HepG2 (cell line): ENCODE data around the gene C13orf46. TPM values are rescaled to one million over a fixed set of nuclear protein-coding genes. Genes with fewer than 3 reads are reported as not detected.
"Not testable (repeated sequence)": the region's sequence is repeated elsewhere in the genome, so short reads cannot be mapped to it uniquely, and the experiment has no call there.

Experiments
- ATAC-seq: fragments of 200-7000 bp; cut with Tn5 transposase; 3 replicates; pipeline ENCODE4 v1.9.1; 2020; ENCODE audit warnings: mild to moderate bottlenecking, moderate library complexity
- BruUV-seq: library from RNA; stranded (reverse); fragments of 400-500 nt; replicated peaks from 2 replicates; lab custom pipeline; 2021; lab: Mats Ljungman, UMichigan
- CTCF ChIA-PET: fragments of 300-600 bp; formaldehyde crosslinking; extraction: SDS; loops from one replicate; lab custom pipeline; 2021; ENCODE audit warnings: low total read pairs, inconsistent platforms, low intra/inter-chr PET ratio; lab: Yijun Ruan, JAX
- POLR2A ChIA-PET: fragments of 350-600 bp; sonication (Branson Sonifier 250); formaldehyde crosslinking; loops from one replicate; lab custom pipeline; 2020; ENCODE audit warnings: antibody characterized with exemption, inconsistent platforms; lab: Yijun Ruan, JAX
- DNase-seq: peaks from one replicate; pipeline ENCODE4 v3.0.0-alpha.2; 2015; ENCODE audit warnings: low spot score
- FAIRE-seq: peaks from 3 replicates; lab custom pipeline; 2011; peaks lifted over from hg19 to GRCh38; lab: Jason Lieb, UNC
- H2AFZ ChIP-seq: one replicate; pipeline ENCODE4 v1.6.1; 2011; ENCODE audit warnings: low read length, inconsistent platforms
- H3K27ac ChIP-seq: fragments of 300-600 bp; 3 replicates; pipeline ENCODE4 v1.8.0; 2011; ENCODE audit warnings: mixed run types, mild to moderate bottlenecking, mixed read lengths, low read length, inconsistent platforms; ENCODE audit not compliant: insufficient read depth; ENCODE audit errors: extremely low read length
- H3K27me3 ChIP-seq, 2 experiments: fragments of 200-600 bp in 1 of 2; 2 replicates in 1 of 2; 3 replicates in 1 of 2; pipeline versions ENCODE4 v1.6.0 to v1.8.0; 2011; ENCODE audit warnings: low read length in 2 of 2, mild to moderate bottlenecking in 2 of 2, moderate library complexity in 2 of 2, inconsistent platforms in 1 of 2; ENCODE audit not compliant: insufficient read depth in 2 of 2, control insufficient read depth in 1 of 2
- H3K36me3 ChIP-seq, 2 experiments: fragments of 200-600 bp in 1 of 2; replicated peaks in 1 of 2; 2 replicates in 1 of 2; 3 replicates in 1 of 2; pipeline versions ENCODE4 v1.5.1 to v1.8.0; 2011; ENCODE audit warnings: low read length in 2 of 2, inconsistent platforms in 1 of 2; ENCODE audit not compliant: insufficient read depth in 2 of 2, control insufficient read depth in 1 of 2
- H3K4me1 ChIP-seq: 2 replicates; pipeline ENCODE4 v1.5.1; 2012; ENCODE audit warnings: low read length, inconsistent platforms; ENCODE audit not compliant: insufficient read depth
- H3K4me2 ChIP-seq: 2 replicates; pipeline ENCODE4 v1.6.0; 2011; ENCODE audit warnings: low read depth, low read length, inconsistent platforms
- H3K4me3 ChIP-seq, 3 experiments: fragments of 200-600 bp in 1 of 3; sonication (generic), shearing (Covaris generic) in 1 of 3; replicated peaks in 1 of 3; 2 replicates each; pipeline ENCODE4 v1.5.1; 2011 to 2016; ENCODE audit warnings: low read length in 3 of 3, inconsistent platforms in 2 of 3, low read depth in 2 of 3, mild to moderate bottlenecking in 2 of 3, control low read depth in 1 of 3, mixed read lengths in 1 of 3; ENCODE audit not compliant: insufficient read depth in 1 of 3
- H3K79me2 ChIP-seq: one replicate; pipeline ENCODE4 v1.6.1; 2011; ENCODE audit warnings: low read length, inconsistent platforms; ENCODE audit not compliant: insufficient read depth
- H3K9ac ChIP-seq: 2 replicates; pipeline ENCODE4 v1.6.0; 2011; ENCODE audit warnings: mild to moderate bottlenecking, low read depth, low read length, inconsistent platforms; ENCODE audit not compliant: insufficient read depth
- H3K9me3 ChIP-seq: 2 replicates; pipeline ENCODE4 v1.5.1; 2012; ENCODE audit warnings: mild to moderate bottlenecking, low read length
- H4K20me1 ChIP-seq: 2 replicates; pipeline ENCODE4 v1.6.0; 2011; ENCODE audit warnings: inconsistent platforms, mild to moderate bottlenecking, low read length, moderate library complexity; ENCODE audit not compliant: insufficient read depth
- CTCF ChIP-seq: sonication (generic); formaldehyde crosslinking; IDR thresholded peaks from 2 replicates; pipeline ENCODE4 v1.5.0; 2020; ENCODE audit warnings: mild to moderate bottlenecking, missing genetic modification reagents, moderate library complexity
- MNT ChIP-seq: fragments of 450-650 bp; IDR thresholded peaks from 2 replicates; pipeline ENCODE4 v1.6.1; 2016
- WGBS: methylation state at CpG from one replicate; pipeline ENCODE4 v1.1.6; 2017; ENCODE audit warnings: low lambda C conversion rate; 5-methylcytosine and 5-hydroxymethylcytosine counted together
- in situ Hi-C: cut with HindIII; loops from 2 replicates; pipeline ENCODE4 v1.10.0; 2017; ENCODE audit warnings: low pct_unique_long_range_greater_than_20kb; ENCODE audit not compliant: extremely low pct_ligation_motif_present
- intact Hi-C: fragments of 100-400 bp; cut with micrococcal nuclease; formaldehyde crosslinking; loops from one replicate; pipeline ENCODE4 v1.10.0; 2022; ENCODE audit not compliant: unreplicated experiment
- polyA plus RNA-seq, 8 experiments: library from polyadenylated mRNA; depleted of rRNA in 3 of 8; stranded (reverse) in 7 of 8; unstranded in 1 of 8; fragments of >200 nt; fragmentation: Illumina TruSeq in 4 of 8; extraction: Trizol in 4 of 8; gene quantifications; 2 replicates each; pipeline versions ENCODE4 v1.2.1 to v1.2.3, GENCODE V29; 2011 to 2016; ENCODE audit warnings: low read depth in 4 of 8, missing spikeins in 1 of 8, mixed read lengths in 1 of 8; ENCODE audit not compliant: insufficient read depth in 1 of 8
- total RNA-seq, 5 experiments: library from RNA; depleted of rRNA; stranded (reverse); fragments of >200 nt; fragmentation: Illumina TruSeq; extraction: Trizol; gene quantifications; 2 replicates each; pipeline ENCODE4 v1.2.3, GENCODE V29; 2016; ENCODE audit warnings: low read depth in 1 of 5

The C13orf46 gene
- total and polyA plus RNA-seq, 2 of the 13 experiments (the other 11 are each of a cell fraction or from before 2014, with no cell fraction given) = 0.01 TPM; not detected in 1

GRCh38 chr13:114020750-114021463 lies 47.0 kb upstream of the C13orf46 start:
- no peaks in the 10 kb centered on the region for H3K36me3 ChIP-seq
- H3K9me3 ChIP-seq = no peaks in the 10 kb centered on the region
- H3K4me3 ChIP-seq = no peak overlapping the region
- peaks cover 9% of the 10 kb centered on the region; the same call in 1 of the 2 replicates for H3K4me1 ChIP-seq
- peaks cover 8 to 67% of the 10 kb centered on the region in 2 experiments for H3K27me3 ChIP-seq
- H3K27ac ChIP-seq = no peak overlapping the region
- no TSS peak for BruUV-seq
- DNase-seq = no peak
- FAIRE-seq = no peak
- no peaks in the 10 kb centered on the region for H3K79me2 ChIP-seq
- peak; percentile 73 for TF ChIP-seq MNT
- no peak for TF ChIP-seq CTCF (CRISPR knock-in tag)
- 43% methylated on average over 9 of the region's 32 CpGs for WGBS
- no peak overlapping the region for H2AFZ ChIP-seq
- ATAC-seq = no peak
- POLR2A ChIA-PET = no interaction called here
- no peak overlapping the region for H3K9ac ChIP-seq
- no peak overlapping the region for H3K4me2 ChIP-seq
- in situ Hi-C loops (no loop called here), intact Hi-C loops (no loop called here)
- CTCF ChIA-PET = no interaction called here
- H4K20me1 ChIP-seq = no peaks in the 10 kb centered on the region

GRCh38 chr13:114020134-114020533 lies 46.3 kb upstream of the C13orf46 start:
- H3K79me2 ChIP-seq, DNase-seq, H3K9ac ChIP-seq, ATAC-seq, H3K9me3 ChIP-seq, H3K4me1 ChIP-seq, H2AFZ ChIP-seq, H4K20me1 ChIP-seq, BruUV-seq, intact Hi-C loops, H3K27ac ChIP-seq, H3K4me2 ChIP-seq, FAIRE-seq, in situ Hi-C loops, CTCF ChIA-PET, H3K4me3 ChIP-seq, H3K36me3 ChIP-seq, POLR2A ChIA-PET: not testable (repeated sequence)
- H3K27me3 ChIP-seq = peaks cover 8 to 66% of the 10 kb centered on the region in 2 experiments
- WGBS = no CpG with 5 or more reads among the region's 14 CpGs
